EH (cell line): ENCODE results near the gene SEC61G.

Experiments
- DNase-seq: peaks from one replicate; pipeline ENCODE4 v3.0.0-alpha.2; 2015; ENCODE audit warnings: low read depth

The SEC61G gene

GRCh38 chr7:54764861-54765260, 5.8 kb upstream of the SEC61G start:
- no peak for DNase-seq

GRCh38 chr7:54757711-54758110, 1.3 kb downstream of the SEC61G start:
- no peak for DNase-seq

- DNase-seq, result no peak
These were observed 9.8 kb downstream of the SEC61G start for GRCh38 chr7:54749200-54749599.

- no peak for DNase-seq
These were observed 11.8 kb downstream of the SEC61G start for GRCh38 chr7:54747234-54747633.

GRCh38 chr7:54743580-54743979, 15.4 kb downstream of the SEC61G start:
- no peak for DNase-seq

GRCh38 chr7:54738737-54739136, 20.3 kb downstream of the SEC61G start:
- no peak for DNase-seq

GRCh38 chr7:54729107-54729506, 29.9 kb downstream of the SEC61G start:
- no peak for DNase-seq

GRCh38 chr7:54728411-54728810, 30.6 kb downstream of the SEC61G start:
- no peak for DNase-seq

- no peak for DNase-seq
These were observed 33.8 kb downstream of the SEC61G start for GRCh38 chr7:54725255-54725654.

- no peak for DNase-seq
These were observed 36.5 kb downstream of the SEC61G start for GRCh38 chr7:54722502-54722901.

- DNase-seq, result no peak
These were observed 37.0 kb downstream of the SEC61G start for GRCh38 chr7:54722026-54722425.

GRCh38 chr7:54719974-54720373, 39.0 kb downstream of the SEC61G start:
- DNase-seq, result no peak

GRCh38 chr7:54719425-54719824, 39.6 kb downstream of the SEC61G start:
- DNase-seq, result no peak

GRCh38 chr7:54712820-54713219, 46.2 kb downstream of the SEC61G start:
- DNase-seq, result no peak

- no peak for DNase-seq
These were observed 47.0 kb downstream of the SEC61G start for GRCh38 chr7:54711900-54712595.

GRCh38 chr7:54709283-54709682, 49.7 kb downstream of the SEC61G start:
- no peak for DNase-seq

- peak; percentile 54 for DNase-seq
These were observed 53.6 kb downstream of the SEC61G start for GRCh38 chr7:54705436-54705835.

- no peak for DNase-seq
These were observed 54.2 kb downstream of the SEC61G start for GRCh38 chr7:54704851-54705250.
